ENCODE measurements around the gene ALG12. TPM values are rescaled to one million over a fixed set of nuclear protein-coding genes. Genes with fewer than 3 reads are reported as not detected.

ALG12 gene
- total and polyA plus RNA-seq, 5 donors from 2014 or later, result 12.6 to 18.1 (median 15.5) TPM

DNA sequence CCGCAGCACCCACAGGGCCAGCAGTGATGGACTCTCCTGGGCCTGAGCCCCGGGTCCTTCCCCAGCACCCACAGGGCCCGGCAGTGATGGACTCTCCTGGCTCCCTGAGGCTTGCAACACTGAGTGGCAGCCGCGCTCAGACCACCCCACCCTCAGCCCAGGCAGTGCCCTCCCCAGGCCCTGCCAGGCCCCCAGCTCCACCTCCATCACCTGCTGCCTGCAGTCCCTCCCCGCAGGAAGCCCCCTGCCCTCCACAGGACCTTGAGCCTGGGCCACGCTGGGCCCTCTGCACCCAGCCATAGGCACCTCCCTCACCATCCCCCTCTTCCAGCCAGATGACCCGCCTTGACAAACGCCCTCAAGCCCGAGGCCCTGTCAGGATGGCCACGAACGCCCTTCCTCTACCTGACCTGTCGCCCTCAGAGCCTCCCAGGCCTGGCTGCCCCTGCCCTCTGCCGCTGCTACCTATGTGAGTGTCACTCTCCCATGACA, 11.4 kb downstream of the ALG12 start:
- Mint-ChIP-seq H3K27me3 (no peaks in the 10 kb centered on the region), H3K36me3 (peaks cover 12% of the 10 kb centered on the region), H3K9me3 (no peaks in the 10 kb centered on the region), H3K27ac (peak overlapping the region in 1 of 3 donors; percentile 73), H3K4me1 (peaks cover 0 to 9% (median 6%) of the 10 kb centered on the region in 4 donors), H3K4me3 (peak overlapping the region in 1 of 4 donors; percentile 54)
- no peak for DNase-seq
- ATAC-seq (ENCODE audit: low read depth in 2 of 2), result no peak
- no peaks in the 10 kb centered on the region for H3K27me3 ChIP-seq (ENCODE audit: control insufficient read depth, insufficient read depth, low read length)
- no peaks in the 10 kb centered on the region for H3K9me3 ChIP-seq (ENCODE audit: control insufficient read depth in 2 of 2, low read length in 2 of 2)
- H3K4me3 ChIP-seq (ENCODE audit: low read depth, low read length), result no peak overlapping the region
- H3K27ac ChIP-seq (ENCODE audit: insufficient read depth, low read length, poor library complexity, severe bottlenecking), result no peak overlapping the region
- H3K4me1 ChIP-seq (ENCODE audit: control insufficient read depth, insufficient read depth, low read length, poor library complexity, severe bottlenecking), result no peaks in the 10 kb centered on the region
- H3K36me3 ChIP-seq (ENCODE audit: control insufficient read depth, insufficient read depth, low read length), result peaks cover 51% of the 10 kb centered on the region

- no peak for ATAC-seq (ENCODE audit: low read depth in 2 of 2)
- H3K9me3 ChIP-seq (ENCODE audit: control insufficient read depth in 2 of 2, low read length in 2 of 2), result no peaks in the 10 kb centered on the region
- H3K4me1 Mint-ChIP-seq, result peaks cover 0 to 9% (median 5%) of the 10 kb centered on the region in 4 donors
Measured at GRCh38 chr22:49906071-49906798, 12.0 kb downstream of the ALG12 start.

GRCh38 chr22:49905465-49905864, 12.8 kb downstream of the ALG12 start:
- peaks cover 23% of the 10 kb centered on the region for H3K36me3 Mint-ChIP-seq
- peak overlapping the region in 2 of 3 donors; percentile 15 to 46 for H3K27ac Mint-ChIP-seq
- no peaks in the 10 kb centered on the region for H3K9me3 Mint-ChIP-seq
- H3K4me1 Mint-ChIP-seq, result peaks cover 0 to 9% (median 5%) of the 10 kb centered on the region in 4 donors
- H3K4me3 Mint-ChIP-seq, result no peak overlapping the region
- Histone ChIP-seq H3K4me1 (ENCODE audit: control insufficient read depth, insufficient read depth, low read length, poor library complexity, severe bottlenecking) (no peaks in the 10 kb centered on the region), H3K9me3 (ENCODE audit: control insufficient read depth in 2 of 2, low read length in 2 of 2) (no peaks in the 10 kb centered on the region), H3K4me3 (ENCODE audit: low read depth, low read length) (no peak overlapping the region), H3K27me3 (ENCODE audit: control insufficient read depth, insufficient read depth, low read length) (no peaks in the 10 kb centered on the region), H3K36me3 (ENCODE audit: control insufficient read depth, insufficient read depth, low read length) (peaks cover 48% of the 10 kb centered on the region), H3K27ac (ENCODE audit: insufficient read depth, low read length, poor library complexity, severe bottlenecking) (no peak overlapping the region)
- ATAC-seq (ENCODE audit: low read depth in 2 of 2) (no peak), DNase-seq (no peak)
- H3K27me3 Mint-ChIP-seq, result no peaks in the 10 kb centered on the region

More at GRCh38 chr22:49906071-49906798, 12.0 kb downstream of the ALG12 start:
- no peaks in the 10 kb centered on the region for H3K27me3 ChIP-seq (ENCODE audit: control insufficient read depth, insufficient read depth, low read length)
- no peaks in the 10 kb centered on the region for H3K9me3 Mint-ChIP-seq
- no peaks in the 10 kb centered on the region for H3K27me3 Mint-ChIP-seq
- peaks cover 51% of the 10 kb centered on the region for H3K36me3 ChIP-seq (ENCODE audit: control insufficient read depth, insufficient read depth, low read length)
- no peak overlapping the region for H3K27ac Mint-ChIP-seq
- DNase-seq, result no peak
- peaks cover 17% of the 10 kb centered on the region for H3K36me3 Mint-ChIP-seq
- H3K27ac ChIP-seq (ENCODE audit: insufficient read depth, low read length, poor library complexity, severe bottlenecking), result no peak overlapping the region
- H3K4me3 ChIP-seq (ENCODE audit: low read depth, low read length), result no peak overlapping the region
- H3K4me1 ChIP-seq (ENCODE audit: control insufficient read depth, insufficient read depth, low read length, poor library complexity, severe bottlenecking), result no peaks in the 10 kb centered on the region
- H3K4me3 Mint-ChIP-seq, result no peak overlapping the region

DNA sequence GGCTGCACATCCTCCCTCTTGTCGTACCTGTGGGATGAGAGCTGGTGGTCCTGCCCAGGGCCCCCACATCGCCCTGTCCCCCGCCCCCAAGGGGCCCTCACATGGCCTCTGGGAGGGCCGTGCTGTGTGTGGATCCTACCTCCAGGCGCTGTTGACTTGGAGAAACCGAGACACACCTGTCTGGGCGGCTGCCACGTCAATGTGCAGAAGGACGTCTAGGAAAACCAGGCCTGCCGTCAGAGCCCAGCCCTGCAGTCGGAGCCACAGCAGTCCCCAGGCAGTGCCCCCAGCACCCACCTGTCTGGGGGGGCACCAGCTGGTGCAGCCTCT, 14.2 kb downstream of the ALG12 start:
- Mint-ChIP-seq H3K9me3 (no peaks in the 10 kb centered on the region), H3K4me3 (no peak overlapping the region), H3K27ac (no peak overlapping the region), H3K36me3 (peaks cover 23% of the 10 kb centered on the region), H3K4me1 (peaks cover 0 to 9% (median 5%) of the 10 kb centered on the region in 4 donors), H3K27me3 (no peaks in the 10 kb centered on the region)
- Histone ChIP-seq H3K4me1 (ENCODE audit: control insufficient read depth, insufficient read depth, low read length, poor library complexity, severe bottlenecking) (no peaks in the 10 kb centered on the region), H3K36me3 (ENCODE audit: control insufficient read depth, insufficient read depth, low read length) (peaks cover 40% of the 10 kb centered on the region), H3K27ac (ENCODE audit: insufficient read depth, low read length, poor library complexity, severe bottlenecking) (no peak overlapping the region), H3K4me3 (ENCODE audit: low read depth, low read length) (no peak overlapping the region), H3K9me3 (ENCODE audit: control insufficient read depth in 2 of 2, low read length in 2 of 2) (no peaks in the 10 kb centered on the region), H3K27me3 (ENCODE audit: control insufficient read depth, insufficient read depth, low read length) (no peaks in the 10 kb centered on the region)
- DNase-seq (no peak), ATAC-seq (ENCODE audit: low read depth in 2 of 2) (no peak)

DNA sequence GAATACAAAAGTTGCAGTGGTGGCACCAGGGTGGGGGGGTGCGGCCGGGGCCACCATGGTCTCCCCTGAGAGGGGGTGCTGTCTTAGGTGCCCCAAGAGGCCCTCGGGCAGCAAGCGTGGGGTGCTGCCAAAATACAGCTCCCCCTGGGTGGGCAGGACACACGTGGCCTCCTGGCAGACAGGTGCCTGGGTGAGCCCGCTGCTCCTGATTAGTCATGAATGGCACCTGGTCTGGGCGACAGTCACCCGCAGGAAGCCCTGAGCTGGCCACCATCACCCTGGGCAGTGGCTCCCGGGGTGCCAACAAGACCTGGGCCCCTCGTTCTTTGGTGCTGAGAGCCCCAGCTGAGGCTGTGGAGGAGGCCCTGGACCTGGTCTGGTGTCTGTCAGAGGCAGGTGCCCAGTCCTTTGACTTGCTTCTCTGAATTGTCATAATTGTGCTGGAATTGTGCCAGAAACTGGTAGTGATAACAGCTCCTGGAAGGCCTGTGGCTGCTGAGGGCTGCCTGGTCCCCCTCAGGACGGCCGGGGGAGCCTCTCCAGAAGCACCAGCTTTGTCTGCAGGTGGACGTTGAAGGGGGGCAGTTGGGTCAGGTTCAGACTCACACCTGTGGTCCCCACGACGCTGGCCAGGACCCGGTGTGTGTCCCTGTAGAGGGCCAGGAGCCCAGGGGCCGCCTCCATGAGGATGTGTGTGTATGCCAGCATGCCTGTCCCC, 14.8 kb downstream of the ALG12 start:
- H3K27ac ChIP-seq (ENCODE audit: insufficient read depth, low read length, poor library complexity, severe bottlenecking), result no peak overlapping the region
- Mint-ChIP-seq H3K9me3 (no peaks in the 10 kb centered on the region), H3K4me1 (peaks cover 0 to 9% (median 5%) of the 10 kb centered on the region in 4 donors), H3K36me3 (peaks cover 23% of the 10 kb centered on the region), H3K4me3 (no peak overlapping the region), H3K27ac (peak overlapping the region in 1 of 3 donors; percentile 56), H3K27me3 (no peaks in the 10 kb centered on the region)
- H3K9me3 ChIP-seq (ENCODE audit: control insufficient read depth in 2 of 2, low read length in 2 of 2), result no peaks in the 10 kb centered on the region
- peaks cover 37% of the 10 kb centered on the region for H3K36me3 ChIP-seq (ENCODE audit: control insufficient read depth, insufficient read depth, low read length)
- H3K4me3 ChIP-seq (ENCODE audit: low read depth, low read length), result no peak overlapping the region
- ATAC-seq (ENCODE audit: low read depth in 2 of 2), result no peak
- no peak for DNase-seq
- H3K27me3 ChIP-seq (ENCODE audit: control insufficient read depth, insufficient read depth, low read length), result no peaks in the 10 kb centered on the region
- H3K4me1 ChIP-seq (ENCODE audit: control insufficient read depth, insufficient read depth, low read length, poor library complexity, severe bottlenecking), result no peaks in the 10 kb centered on the region

DNA sequence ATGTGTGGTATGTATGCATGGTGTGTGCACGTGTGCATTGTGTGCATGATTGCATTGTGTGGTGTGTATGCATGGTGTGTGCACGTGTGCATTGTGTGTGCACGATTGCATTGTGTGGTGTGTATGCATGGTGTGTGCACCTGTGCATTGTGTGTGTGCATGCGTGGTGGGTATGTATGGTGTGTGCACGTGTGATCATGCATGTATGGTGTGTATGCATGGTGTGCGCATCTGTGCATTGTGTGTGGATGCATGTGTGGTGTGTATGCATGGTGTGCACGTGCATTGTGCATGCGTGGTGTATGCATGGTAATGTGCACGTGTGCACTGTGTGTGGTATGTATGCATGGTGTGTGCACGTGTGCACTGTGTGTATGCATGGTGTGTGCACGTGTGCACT, 16.8 kb downstream of the ALG12 start:
- Mint-ChIP-seq H3K9me3 (no peaks in the 10 kb centered on the region), H3K4me1 (peaks cover 0 to 2% (median 0%) of the 10 kb centered on the region in 4 donors), H3K36me3 (peaks cover 18% of the 10 kb centered on the region), H3K27ac (no peak overlapping the region), H3K27me3 (no peaks in the 10 kb centered on the region), H3K4me3 (no peak overlapping the region)
- Histone ChIP-seq H3K4me1 (ENCODE audit: control insufficient read depth, insufficient read depth, low read length, poor library complexity, severe bottlenecking) (no peaks in the 10 kb centered on the region), H3K36me3 (ENCODE audit: control insufficient read depth, insufficient read depth, low read length) (peaks cover 25% of the 10 kb centered on the region), H3K4me3 (ENCODE audit: low read depth, low read length) (no peak overlapping the region), H3K9me3 (ENCODE audit: control insufficient read depth in 2 of 2, low read length in 2 of 2) (no peaks in the 10 kb centered on the region), H3K27me3 (ENCODE audit: control insufficient read depth, insufficient read depth, low read length) (no peaks in the 10 kb centered on the region), H3K27ac (ENCODE audit: insufficient read depth, low read length, poor library complexity, severe bottlenecking) (no peak overlapping the region)
- DNase-seq, result no peak
- ATAC-seq (ENCODE audit: low read depth in 2 of 2), result no peak

- Mint-ChIP-seq H3K27me3 (no peaks in the 10 kb centered on the region), H3K4me1 (peaks cover 0 to 2% (median 0%) of the 10 kb centered on the region in 4 donors), H3K9me3 (no peaks in the 10 kb centered on the region), H3K4me3 (no peak overlapping the region), H3K27ac (peak overlapping the region in 1 of 3 donors; percentile 55), H3K36me3 (peaks cover 20% of the 10 kb centered on the region)
- no peaks in the 10 kb centered on the region for H3K4me1 ChIP-seq (ENCODE audit: control insufficient read depth, insufficient read depth, low read length, poor library complexity, severe bottlenecking)
- DNase-seq (no peak), ATAC-seq (ENCODE audit: low read depth in 2 of 2) (no peak)
- H3K27ac ChIP-seq (ENCODE audit: insufficient read depth, low read length, poor library complexity, severe bottlenecking), result no peak overlapping the region
- no peak overlapping the region for H3K4me3 ChIP-seq (ENCODE audit: low read depth, low read length)
- no peaks in the 10 kb centered on the region for H3K9me3 ChIP-seq (ENCODE audit: control insufficient read depth in 2 of 2, low read length in 2 of 2)
- H3K27me3 ChIP-seq (ENCODE audit: control insufficient read depth, insufficient read depth, low read length), result no peaks in the 10 kb centered on the region
- H3K36me3 ChIP-seq (ENCODE audit: control insufficient read depth, insufficient read depth, low read length), result peaks cover 25% of the 10 kb centered on the region
Measured at GRCh38 chr22:49900441-49901230, 17.6 kb downstream of the ALG12 start.
